Smooth muscle cell (in vitro differentiated cells): ENCODE data around the gene GFI1. TPM values are rescaled to one million over a fixed set of nuclear protein-coding genes. Genes with fewer than 3 reads are reported as not detected.
A peak's percentile ranks its signal among the peaks of the same experiment; 100 is the strongest.

ENCODE experiments used
- DNase-seq: peaks from one replicate; lab custom pipeline; 2025; ENCODE audit not compliant: unreplicated experiment; lab: John Stamatoyannopoulos, UW
- H2AFZ ChIP-seq: fragments of 200-600 bp; sonication (generic); 2 replicates; pipeline ENCODE4 v1.6.0; 2016; ENCODE audit warnings: antibody characterized with exemption, low read depth, mild to moderate bottlenecking
- H3F3A ChIP-seq: fragments of 200-600 bp; sonication (generic); 2 replicates; pipeline ENCODE4 v1.6.0; 2017; ENCODE audit warnings: antibody characterized with exemption, low read depth
- H3K27ac ChIP-seq: fragments of 200-600 bp; sonication (generic); 2 replicates; pipeline ENCODE4 v1.5.1; 2016; ENCODE audit warnings: low read depth, mild to moderate bottlenecking
- H3K27me3 ChIP-seq: fragments of 200-600 bp; sonication (generic); 2 replicates; pipeline ENCODE4 v1.6.1; 2016; ENCODE audit warnings: low read depth, mild to moderate bottlenecking
- H3K36me3 ChIP-seq: fragments of 200-600 bp; sonication (generic); 2 replicates; pipeline ENCODE4 v1.5.1; 2016; ENCODE audit warnings: low read depth
- H3K4me1 ChIP-seq: fragments of 200-600 bp; sonication (generic); 2 replicates; pipeline ENCODE4 v1.5.1; 2016; ENCODE audit warnings: low read depth
- H3K4me2 ChIP-seq: fragments of 200-600 bp; sonication (generic); 2 replicates; pipeline ENCODE4 v1.6.0; 2016; ENCODE audit warnings: mild to moderate bottlenecking
- H3K4me3 ChIP-seq: fragments of 200-600 bp; sonication (generic); 2 replicates; pipeline ENCODE4 v1.5.1; 2016; ENCODE audit warnings: mild to moderate bottlenecking
- H3K79me2 ChIP-seq: fragments of 200-600 bp; sonication (generic); 2 replicates; pipeline ENCODE4 v1.6.0; 2016; ENCODE audit warnings: low read depth, mild to moderate bottlenecking
- H3K9ac ChIP-seq: fragments of 200-600 bp; sonication (generic); 2 replicates; pipeline ENCODE4 v1.6.0; 2016; ENCODE audit warnings: low read depth
- H3K9me3 ChIP-seq: fragments of 200-600 bp; sonication (generic); replicated peaks from 2 replicates; pipeline ENCODE4 v1.5.1; 2016; ENCODE audit warnings: low read depth
- H4K20me1 ChIP-seq: fragments of 200-600 bp; sonication (generic); 2 replicates; pipeline ENCODE4 v1.6.0; 2016; ENCODE audit warnings: low read depth
- WGBS: methylation state at CpG from one replicate; pipeline ENCODE4 v1.1.7; 2016; ENCODE audit warnings: low lambda C conversion rate; 5-methylcytosine and 5-hydroxymethylcytosine counted together
- polyA plus RNA-seq: library from polyadenylated mRNA; unstranded; fragments of >200 nt; fragmentation: Nextera tagmentation; extraction: Ambion mirVana; gene quantifications from 2 replicates; pipeline ENCODE4 v1.2.1, GENCODE V29; 2016
- total RNA-seq: library from RNA; depleted of rRNA; stranded (reverse); fragments of >200 nt; gene quantifications from 2 replicates; pipeline ENCODE4 v1.2.3, GENCODE V29; 2014
- TF ChIP-seq, protein P1 (sequence below): fragments of 200-600 bp; sonication (generic); IDR thresholded peaks from 2 replicates; pipeline ENCODE4 v1.5.1; 2017; ENCODE audit warnings: borderline replicate concordance, mild to moderate bottlenecking, antibody characterized with exemption; ENCODE audit not compliant: insufficient read depth, poor library complexity, severe bottlenecking

Gene GFI1
- total and polyA plus RNA-seq, 2 experiments from 2014 or later: 0.40 TPM; not detected in 1

DNA sequence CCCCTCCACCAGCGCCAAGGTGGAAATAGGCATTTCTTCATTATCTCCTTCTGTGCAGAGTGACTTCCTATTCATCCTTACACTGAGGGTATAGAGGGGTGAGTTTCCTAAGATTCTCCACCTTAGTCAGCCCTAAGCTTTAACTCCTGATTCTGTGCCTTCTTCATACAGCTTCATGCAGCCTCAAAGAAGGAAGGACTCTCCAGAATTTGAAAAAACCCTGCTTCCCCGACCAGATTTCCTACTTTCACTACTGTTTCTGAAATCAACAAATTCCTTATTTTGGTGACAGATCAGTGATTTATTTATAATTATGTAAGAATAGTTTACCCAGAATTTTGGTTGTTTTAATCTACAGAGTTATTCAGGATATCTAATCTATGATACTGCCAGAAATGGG, 28.6 kb downstream of the GFI1 start:
- Histone ChIP-seq H3K4me1 (no peaks in the 10 kb centered on the region), H3K9me3 (no peaks in the 10 kb centered on the region), H3K9ac (no peak overlapping the region), H3K36me3 (no peaks in the 10 kb centered on the region), H3K4me2 (no peak overlapping the region), H3K79me2 (no peaks in the 10 kb centered on the region), H2AFZ (no peak overlapping the region), H3K27ac (no peak overlapping the region), H3K27me3 (no peaks in the 10 kb centered on the region), H3F3A (no peaks in the 10 kb centered on the region), H3K4me3 (no peak overlapping the region), H4K20me1 (no peaks in the 10 kb centered on the region)
- no peak for DNase-seq
- 91% methylated on average over 2 of the region's 2 CpGs for WGBS
- TF ChIP-seq, protein P1, sequence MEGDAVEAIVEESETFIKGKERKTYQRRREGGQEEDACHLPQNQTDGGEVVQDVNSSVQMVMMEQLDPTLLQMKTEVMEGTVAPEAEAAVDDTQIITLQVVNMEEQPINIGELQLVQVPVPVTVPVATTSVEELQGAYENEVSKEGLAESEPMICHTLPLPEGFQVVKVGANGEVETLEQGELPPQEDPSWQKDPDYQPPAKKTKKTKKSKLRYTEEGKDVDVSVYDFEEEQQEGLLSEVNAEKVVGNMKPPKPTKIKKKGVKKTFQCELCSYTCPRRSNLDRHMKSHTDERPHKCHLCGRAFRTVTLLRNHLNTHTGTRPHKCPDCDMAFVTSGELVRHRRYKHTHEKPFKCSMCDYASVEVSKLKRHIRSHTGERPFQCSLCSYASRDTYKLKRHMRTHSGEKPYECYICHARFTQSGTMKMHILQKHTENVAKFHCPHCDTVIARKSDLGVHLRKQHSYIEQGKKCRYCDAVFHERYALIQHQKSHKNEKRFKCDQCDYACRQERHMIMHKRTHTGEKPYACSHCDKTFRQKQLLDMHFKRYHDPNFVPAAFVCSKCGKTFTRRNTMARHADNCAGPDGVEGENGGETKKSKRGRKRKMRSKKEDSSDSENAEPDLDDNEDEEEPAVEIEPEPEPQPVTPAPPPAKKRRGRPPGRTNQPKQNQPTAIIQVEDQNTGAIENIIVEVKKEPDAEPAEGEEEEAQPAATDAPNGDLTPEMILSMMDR: no peak

DNA sequence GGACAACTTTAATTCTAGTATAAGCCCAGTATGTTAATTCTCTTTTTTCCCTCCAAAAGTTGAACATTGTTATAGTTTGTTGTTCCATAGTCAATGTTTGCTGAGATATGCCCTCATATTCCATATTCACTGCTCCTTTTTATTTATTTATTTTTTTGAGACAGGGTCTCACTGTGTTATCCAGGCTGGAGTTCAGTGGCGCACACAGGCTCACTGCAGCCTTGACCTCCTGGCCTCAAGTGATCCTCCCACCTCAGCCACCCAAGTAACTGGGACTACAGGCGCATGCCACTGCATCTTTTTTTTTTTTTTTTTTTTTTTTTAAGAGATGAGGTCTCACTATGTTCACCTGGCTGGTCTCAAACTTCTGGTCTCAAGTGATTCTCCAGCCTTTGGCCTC, 38.7 kb downstream of the GFI1 start:
- Histone ChIP-seq H3K4me2 (no peak overlapping the region), H3K27me3 (no peaks in the 10 kb centered on the region), H3K9ac (no peak overlapping the region), H3F3A (no peaks in the 10 kb centered on the region), H3K4me1 (peaks cover 19% of the 10 kb centered on the region), H3K27ac (no peak overlapping the region), H4K20me1 (no peaks in the 10 kb centered on the region), H2AFZ (no peak overlapping the region), H3K79me2 (no peaks in the 10 kb centered on the region), H3K4me3 (no peak overlapping the region), H3K9me3 (no peaks in the 10 kb centered on the region), H3K36me3 (no peaks in the 10 kb centered on the region)
- 97% methylated on average over 2 of the region's 2 CpGs for WGBS
- DNase-seq: no peak
- TF ChIP-seq, protein P1: no peak

DNA sequence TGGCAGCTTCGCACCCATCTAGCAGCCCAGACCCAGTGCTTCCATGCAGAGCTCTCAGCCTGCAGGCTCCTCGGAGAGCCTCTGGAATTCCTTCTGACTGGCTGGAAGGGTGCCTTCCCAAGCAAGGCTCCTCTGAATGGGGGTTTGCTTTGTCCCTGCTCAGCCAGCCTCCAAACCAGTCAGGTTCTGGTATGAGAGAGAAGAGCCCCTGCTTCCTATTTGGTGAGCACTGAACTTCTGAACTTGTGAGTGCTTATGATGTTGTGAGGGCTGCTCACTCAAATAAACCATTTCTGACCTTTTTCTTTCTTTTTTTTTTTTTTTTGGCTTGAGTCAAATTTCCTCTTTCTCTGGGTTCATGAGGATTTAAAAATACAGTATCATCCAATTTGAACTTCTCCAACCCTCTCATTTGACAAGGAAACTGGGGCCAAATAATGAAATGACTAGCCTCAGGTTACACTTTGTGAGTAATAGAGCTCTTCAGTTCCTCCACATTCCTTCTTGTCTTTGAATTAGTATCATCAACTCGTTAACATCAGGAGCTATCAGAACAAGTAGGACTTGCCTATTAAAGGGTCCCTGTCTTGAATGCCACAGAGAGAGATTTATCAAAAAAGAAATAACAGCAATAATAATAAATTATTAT, 39.6 kb downstream of the GFI1 start:
- Histone ChIP-seq H3K79me2 (no peaks in the 10 kb centered on the region), H3K27ac (no peak overlapping the region), H3K4me3 (no peak overlapping the region), H3F3A (no peaks in the 10 kb centered on the region), H3K9ac (no peak overlapping the region), H3K4me2 (peak overlapping the region; percentile 53), H2AFZ (no peak overlapping the region), H4K20me1 (no peaks in the 10 kb centered on the region), H3K4me1 (peaks cover 19% of the 10 kb centered on the region), H3K27me3 (no peaks in the 10 kb centered on the region), H3K9me3 (no peaks in the 10 kb centered on the region), H3K36me3 (no peaks in the 10 kb centered on the region)
- DNase-seq: no peak
- TF ChIP-seq, protein P1: no peak
- 38% methylated on average over 3 of the region's 3 CpGs for WGBS

DNA sequence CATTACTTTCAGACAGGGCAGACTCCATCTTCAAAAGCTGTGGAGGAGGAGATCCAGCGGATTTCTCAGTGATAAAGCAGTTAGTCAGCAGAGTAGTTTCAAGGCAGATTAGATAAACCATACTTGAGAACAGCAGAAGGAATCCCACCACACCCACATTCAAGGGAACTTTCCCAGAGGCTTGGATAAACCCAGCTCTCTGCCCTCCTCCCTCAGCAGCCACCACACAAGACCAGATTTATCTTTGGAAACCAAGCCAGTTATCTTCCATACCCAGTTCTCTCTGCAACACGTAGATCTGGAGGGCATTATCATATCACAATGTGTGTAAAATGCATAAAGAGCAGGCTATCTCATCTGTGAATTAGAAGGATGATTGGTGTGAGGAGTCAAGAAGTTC, 40.2 kb downstream of the GFI1 start:
- H3K9me3 ChIP-seq: no peaks in the 10 kb centered on the region
- peaks cover 19% of the 10 kb centered on the region for H3K4me1 ChIP-seq
- no peaks in the 10 kb centered on the region for H3K27me3 ChIP-seq
- DNase-seq: no peak
- 11% methylated on average over 2 of the region's 2 CpGs for WGBS
- no peak overlapping the region for H3K4me3 ChIP-seq
- H3K9ac ChIP-seq: no peak overlapping the region
- no peaks in the 10 kb centered on the region for H4K20me1 ChIP-seq
- TF ChIP-seq, protein P1: no peak
- no peak overlapping the region for H2AFZ ChIP-seq
- no peaks in the 10 kb centered on the region for H3K36me3 ChIP-seq
- peak overlapping the region; percentile 53 for H3K4me2 ChIP-seq
- peak overlapping the region; percentile 14 for H3K27ac ChIP-seq
- no peaks in the 10 kb centered on the region for H3K79me2 ChIP-seq
- no peaks in the 10 kb centered on the region for H3F3A ChIP-seq
